Gastroesophageal sphincter (tissue), 3 donors: ENCODE results near the gene TSPO.

ENCODE experiments used
- POLR2A ChIP-seq, 2 donors: fragments of 450-650 bp; IDR thresholded peaks; one replicate each; pipeline ENCODE4 v1.6.1; 2017; ENCODE audit warnings: antibody characterized with exemption in 2 of 2, mild to moderate bottlenecking in 2 of 2, moderate library complexity in 1 of 2
- TF ChIP-seq, protein P1 (sequence below), 4 experiments: fragments of 200-600 bp in 2 of 4; fragments of 450-650 bp in 2 of 4; sonication (generic) in 1 of 4; IDR thresholded peaks; one replicate each; pipeline ENCODE4 v1.5.1; 2017 to 2019; ENCODE audit warnings: antibody characterized with exemption in 4 of 4, mild to moderate bottlenecking in 2 of 4, moderate library complexity in 2 of 4

DNA sequence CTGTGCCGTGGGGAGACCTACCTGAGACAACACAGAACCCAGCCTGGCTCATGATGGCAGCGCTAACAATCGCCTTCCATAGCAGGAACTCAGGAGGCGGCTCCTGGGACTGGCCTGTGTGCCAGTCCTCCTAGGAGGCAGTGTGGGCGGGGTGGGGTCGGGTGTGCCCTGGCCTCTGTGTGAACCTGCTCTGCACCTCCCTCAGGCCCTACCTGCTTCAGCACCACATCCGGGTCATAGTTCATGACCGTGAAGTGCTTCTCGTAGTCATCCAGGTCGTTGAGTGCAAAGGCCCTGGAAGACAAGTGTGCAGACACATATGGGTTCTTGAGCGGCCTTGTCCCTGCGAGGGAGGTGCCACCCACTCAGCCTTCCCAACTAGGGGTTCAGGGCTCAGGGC, 20.2 kb downstream of the TSPO start:
- no peak for TF ChIP-seq POLR2A (IDR thresholded peaks at IDR 0.05)
- TF ChIP-seq, protein P1, sequence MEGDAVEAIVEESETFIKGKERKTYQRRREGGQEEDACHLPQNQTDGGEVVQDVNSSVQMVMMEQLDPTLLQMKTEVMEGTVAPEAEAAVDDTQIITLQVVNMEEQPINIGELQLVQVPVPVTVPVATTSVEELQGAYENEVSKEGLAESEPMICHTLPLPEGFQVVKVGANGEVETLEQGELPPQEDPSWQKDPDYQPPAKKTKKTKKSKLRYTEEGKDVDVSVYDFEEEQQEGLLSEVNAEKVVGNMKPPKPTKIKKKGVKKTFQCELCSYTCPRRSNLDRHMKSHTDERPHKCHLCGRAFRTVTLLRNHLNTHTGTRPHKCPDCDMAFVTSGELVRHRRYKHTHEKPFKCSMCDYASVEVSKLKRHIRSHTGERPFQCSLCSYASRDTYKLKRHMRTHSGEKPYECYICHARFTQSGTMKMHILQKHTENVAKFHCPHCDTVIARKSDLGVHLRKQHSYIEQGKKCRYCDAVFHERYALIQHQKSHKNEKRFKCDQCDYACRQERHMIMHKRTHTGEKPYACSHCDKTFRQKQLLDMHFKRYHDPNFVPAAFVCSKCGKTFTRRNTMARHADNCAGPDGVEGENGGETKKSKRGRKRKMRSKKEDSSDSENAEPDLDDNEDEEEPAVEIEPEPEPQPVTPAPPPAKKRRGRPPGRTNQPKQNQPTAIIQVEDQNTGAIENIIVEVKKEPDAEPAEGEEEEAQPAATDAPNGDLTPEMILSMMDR (IDR thresholded peaks at IDR 0.05), result no peak
